Activated B cell treated with CpG ODN at 0.5 μM for 24 hours (primary cell): ENCODE measurements around the gene EPHA5. TPM values are rescaled to one million over a fixed set of nuclear protein-coding genes. Genes with fewer than 3 reads are reported as not detected.

ENCODE experiments used
- ATAC-seq: fragments of 200-7000 bp; cut with Tn5 transposase; one replicate; pipeline ENCODE4 v1.10.0; 2021; ENCODE audit warnings: low read depth, mild to moderate bottlenecking, moderate library complexity
- CTCF ChIA-PET: fragments of 350-600 bp; sonication (Branson Sonifier 250); formaldehyde crosslinking; loops from one replicate; lab custom pipeline; 2021; ENCODE audit warnings: antibody characterized with exemption; lab: Charles Lee
- POLR2A ChIA-PET: fragments of 350-600 bp; sonication (Branson Sonifier 250); formaldehyde crosslinking; loops from one replicate; lab custom pipeline; 2021; ENCODE audit warnings: antibody characterized with exemption; lab: Charles Lee
- DNase-seq: peaks from one replicate; pipeline ENCODE4 v3.0.0; 2022
- H3K27ac Mint-ChIP-seq: one replicate; pipeline ENCODE4 v1.8.0; 2020; ENCODE audit warnings: mixed read lengths
- H3K27me3 Mint-ChIP-seq: one replicate; pipeline ENCODE4 v1.8.0; 2021; ENCODE audit warnings: mixed read lengths
- H3K36me3 Mint-ChIP-seq: one replicate; pipeline ENCODE4 v1.8.0; 2021; ENCODE audit warnings: low read depth, mixed read lengths
- H3K4me1 Mint-ChIP-seq: one replicate; pipeline ENCODE4 v1.8.0; 2021; ENCODE audit warnings: mixed read lengths
- H3K4me3 Mint-ChIP-seq: one replicate; pipeline ENCODE4 v1.8.0; 2020; ENCODE audit warnings: mild to moderate bottlenecking, mixed read lengths
- H3K9me3 Mint-ChIP-seq: one replicate; pipeline ENCODE4 v1.8.0; 2020; ENCODE audit warnings: mixed read lengths
- intact Hi-C: fragments of 100-400 bp; cut with micrococcal nuclease; formaldehyde crosslinking; loops from one replicate; pipeline ENCODE4 v1.15.1; 2024
- total RNA-seq: library from RNA; stranded (reverse); gene quantifications from 2 replicates; pipeline ENCODE4 v1.2.3, GENCODE V29; 2022
- TF ChIP-seq, protein P1 (sequence below): fragments of 200-600 bp; IDR thresholded peaks from one replicate; pipeline ENCODE4 v1.8.0; 2022; ENCODE audit warnings: antibody characterized with exemption, mild to moderate bottlenecking

EPHA5 gene
- total RNA-seq, 1 donor from 2014 or later, result not detected

DNA sequence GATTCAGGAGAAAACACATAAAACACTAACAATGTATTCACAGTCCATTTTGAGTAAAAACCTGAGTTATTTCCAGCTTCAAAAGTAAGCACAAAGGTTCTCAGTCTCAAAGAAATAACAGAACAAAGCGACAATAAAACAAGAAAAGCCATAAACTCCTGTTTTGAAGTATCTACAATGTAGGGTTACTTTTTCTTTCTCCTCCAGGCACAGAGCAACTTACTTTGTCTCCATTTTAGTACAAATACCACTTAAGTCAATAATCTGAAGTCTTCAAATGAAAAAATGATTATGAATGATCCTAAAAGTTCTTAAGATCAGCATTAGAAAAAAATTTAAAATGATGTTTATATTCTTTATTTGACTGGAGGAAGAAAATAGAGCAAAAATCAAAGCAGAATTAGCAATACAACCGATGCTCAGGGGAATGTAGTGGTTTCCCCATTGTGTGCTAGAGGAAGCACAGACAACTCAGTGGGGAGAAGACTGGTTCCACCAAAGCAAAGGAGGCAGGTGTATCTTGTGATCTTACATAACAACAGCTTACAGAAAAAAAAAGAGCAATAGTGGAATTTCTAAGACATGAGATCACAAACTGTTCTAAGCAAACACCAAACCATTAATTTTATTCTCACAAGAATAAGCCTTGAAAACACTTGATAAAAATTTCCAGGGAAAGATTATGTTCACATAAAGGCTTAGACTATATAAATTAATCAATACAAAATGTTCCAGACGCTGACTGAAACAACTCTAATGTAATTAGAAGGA lies 35.1 kb downstream of the EPHA5 start:
- POLR2A ChIA-PET, result no interaction called here
- TF ChIP-seq, protein P1, sequence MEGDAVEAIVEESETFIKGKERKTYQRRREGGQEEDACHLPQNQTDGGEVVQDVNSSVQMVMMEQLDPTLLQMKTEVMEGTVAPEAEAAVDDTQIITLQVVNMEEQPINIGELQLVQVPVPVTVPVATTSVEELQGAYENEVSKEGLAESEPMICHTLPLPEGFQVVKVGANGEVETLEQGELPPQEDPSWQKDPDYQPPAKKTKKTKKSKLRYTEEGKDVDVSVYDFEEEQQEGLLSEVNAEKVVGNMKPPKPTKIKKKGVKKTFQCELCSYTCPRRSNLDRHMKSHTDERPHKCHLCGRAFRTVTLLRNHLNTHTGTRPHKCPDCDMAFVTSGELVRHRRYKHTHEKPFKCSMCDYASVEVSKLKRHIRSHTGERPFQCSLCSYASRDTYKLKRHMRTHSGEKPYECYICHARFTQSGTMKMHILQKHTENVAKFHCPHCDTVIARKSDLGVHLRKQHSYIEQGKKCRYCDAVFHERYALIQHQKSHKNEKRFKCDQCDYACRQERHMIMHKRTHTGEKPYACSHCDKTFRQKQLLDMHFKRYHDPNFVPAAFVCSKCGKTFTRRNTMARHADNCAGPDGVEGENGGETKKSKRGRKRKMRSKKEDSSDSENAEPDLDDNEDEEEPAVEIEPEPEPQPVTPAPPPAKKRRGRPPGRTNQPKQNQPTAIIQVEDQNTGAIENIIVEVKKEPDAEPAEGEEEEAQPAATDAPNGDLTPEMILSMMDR, result no peak
- CTCF ChIA-PET, result no interaction called here
- intact Hi-C loops, result no loop called here
- Mint-ChIP-seq H3K27me3 (no peaks in the 10 kb centered on the region), H3K27ac (no peak overlapping the region), H3K4me3 (no peak overlapping the region), H3K9me3 (no peaks in the 10 kb centered on the region), H3K4me1 (no peaks in the 10 kb centered on the region), H3K36me3 (no peaks in the 10 kb centered on the region)
- DNase-seq, result no peak
- ATAC-seq, result no peak

DNA sequence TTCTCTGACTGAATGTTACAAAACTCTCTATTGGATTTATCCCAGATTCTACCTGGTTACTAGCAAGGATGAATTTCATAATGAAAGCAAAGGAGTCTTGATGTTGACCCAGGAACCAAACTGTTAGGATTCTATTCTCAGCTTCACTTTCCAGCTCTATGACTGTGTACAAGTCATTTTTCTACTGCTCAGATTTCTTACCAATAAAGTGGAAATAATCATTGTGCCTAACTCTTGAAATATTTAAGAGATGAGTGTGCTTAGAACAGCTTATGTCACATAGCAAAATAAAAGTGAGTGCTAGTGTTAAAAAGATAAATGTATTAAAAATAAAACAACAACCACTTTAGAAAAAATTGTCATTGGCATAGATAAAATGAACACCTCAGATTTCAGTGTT lies 45.6 kb downstream of the EPHA5 start:
- TF ChIP-seq, protein P1, result no peak
- Mint-ChIP-seq H3K4me1 (no peaks in the 10 kb centered on the region), H3K4me3 (no peak overlapping the region), H3K27me3 (no peaks in the 10 kb centered on the region), H3K9me3 (no peaks in the 10 kb centered on the region), H3K27ac (no peak overlapping the region), H3K36me3 (no peaks in the 10 kb centered on the region)
- ChIA-PET POLR2A (no interaction called here), CTCF (no interaction called here)
- intact Hi-C loops, result no loop called here
- DNase-seq (no peak), ATAC-seq (no peak)

GRCh38 chr4:65623506-65623905 lies 46.8 kb downstream of the EPHA5 start:
- Mint-ChIP-seq H3K27me3 (no peaks in the 10 kb centered on the region), H3K4me3 (no peak overlapping the region), H3K36me3 (no peaks in the 10 kb centered on the region), H3K27ac (no peak overlapping the region), H3K9me3 (no peaks in the 10 kb centered on the region), H3K4me1 (no peaks in the 10 kb centered on the region)
- ChIA-PET POLR2A (no interaction called here), CTCF (no interaction called here)
- DNase-seq, result no peak
- TF ChIP-seq, protein P1, result no peak
- intact Hi-C loops, result no loop called here
- no peak for ATAC-seq

- Mint-ChIP-seq H3K4me3 (no peak overlapping the region), H3K36me3 (no peaks in the 10 kb centered on the region), H3K27me3 (no peaks in the 10 kb centered on the region), H3K27ac (no peak overlapping the region), H3K9me3 (peaks cover 3% of the 10 kb centered on the region), H3K4me1 (no peaks in the 10 kb centered on the region)
- POLR2A ChIA-PET, result no interaction called here
- no peak for DNase-seq
- no peak for ATAC-seq
- TF ChIP-seq, protein P1, result no peak
- intact Hi-C loops, result no loop called here
- CTCF ChIA-PET, result no interaction called here
Measured at GRCh38 chr4:65617416-65617815, 52.9 kb downstream of the EPHA5 start.

- TF ChIP-seq, protein P1, result no peak
- Mint-ChIP-seq H3K4me1 (no peaks in the 10 kb centered on the region), H3K27me3 (no peaks in the 10 kb centered on the region), H3K36me3 (no peaks in the 10 kb centered on the region), H3K27ac (no peak overlapping the region), H3K9me3 (peaks cover 3% of the 10 kb centered on the region), H3K4me3 (no peak overlapping the region)
- CTCF ChIA-PET, result no interaction called here
- no peak for ATAC-seq
- intact Hi-C loops, result no loop called here
- no peak for DNase-seq
- POLR2A ChIA-PET, result no interaction called here
Measured at GRCh38 chr4:65604515-65604914, 65.8 kb downstream of the EPHA5 start.
